Gastroesophageal sphincter (tissue), 3 donors: ENCODE measurements around the gene DNAJC25.

Experiments
- POLR2A ChIP-seq, 2 donors: fragments of 450-650 bp; IDR thresholded peaks; one replicate each; pipeline ENCODE4 v1.6.1; 2017; ENCODE audit warnings: antibody characterized with exemption in 2 of 2, mild to moderate bottlenecking in 2 of 2, moderate library complexity in 1 of 2
- TF ChIP-seq, protein P1 (sequence below), 4 experiments: fragments of 200-600 bp in 2 of 4; fragments of 450-650 bp in 2 of 4; sonication (generic) in 1 of 4; IDR thresholded peaks; one replicate each; pipeline ENCODE4 v1.5.1; 2017 to 2019; ENCODE audit warnings: antibody characterized with exemption in 4 of 4, mild to moderate bottlenecking in 2 of 4, moderate library complexity in 2 of 4

DNA sequence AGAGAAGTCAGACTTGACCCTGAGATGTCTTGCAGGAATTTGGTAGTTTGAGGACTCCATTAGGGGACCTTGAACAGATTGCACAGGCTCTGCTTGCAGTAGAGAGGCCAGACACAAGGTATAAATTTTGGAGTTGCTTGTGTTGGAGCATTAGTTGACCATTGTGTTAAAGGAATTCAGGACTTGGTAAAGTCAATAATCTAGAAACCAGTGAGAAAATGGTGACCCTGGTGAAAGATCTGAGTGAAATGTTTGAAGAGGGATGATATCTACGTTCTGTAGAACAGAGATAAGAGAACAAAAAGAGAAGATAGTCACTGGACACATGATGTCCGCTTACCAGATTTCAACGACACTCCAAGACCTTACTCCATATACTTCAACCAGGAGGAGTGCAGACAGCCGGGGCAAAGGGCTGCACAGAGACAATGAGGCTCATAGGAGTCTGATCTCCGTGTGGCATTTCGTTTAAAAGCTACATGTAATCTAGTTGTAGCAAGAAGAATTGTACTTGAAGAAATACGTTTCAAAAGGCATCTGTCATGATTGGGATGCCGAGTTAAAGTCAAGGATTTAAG lies 13.2 kb downstream of the DNAJC25 start:
- no peak for TF ChIP-seq POLR2A (IDR thresholded peaks at IDR 0.05)
- TF ChIP-seq, protein P1, sequence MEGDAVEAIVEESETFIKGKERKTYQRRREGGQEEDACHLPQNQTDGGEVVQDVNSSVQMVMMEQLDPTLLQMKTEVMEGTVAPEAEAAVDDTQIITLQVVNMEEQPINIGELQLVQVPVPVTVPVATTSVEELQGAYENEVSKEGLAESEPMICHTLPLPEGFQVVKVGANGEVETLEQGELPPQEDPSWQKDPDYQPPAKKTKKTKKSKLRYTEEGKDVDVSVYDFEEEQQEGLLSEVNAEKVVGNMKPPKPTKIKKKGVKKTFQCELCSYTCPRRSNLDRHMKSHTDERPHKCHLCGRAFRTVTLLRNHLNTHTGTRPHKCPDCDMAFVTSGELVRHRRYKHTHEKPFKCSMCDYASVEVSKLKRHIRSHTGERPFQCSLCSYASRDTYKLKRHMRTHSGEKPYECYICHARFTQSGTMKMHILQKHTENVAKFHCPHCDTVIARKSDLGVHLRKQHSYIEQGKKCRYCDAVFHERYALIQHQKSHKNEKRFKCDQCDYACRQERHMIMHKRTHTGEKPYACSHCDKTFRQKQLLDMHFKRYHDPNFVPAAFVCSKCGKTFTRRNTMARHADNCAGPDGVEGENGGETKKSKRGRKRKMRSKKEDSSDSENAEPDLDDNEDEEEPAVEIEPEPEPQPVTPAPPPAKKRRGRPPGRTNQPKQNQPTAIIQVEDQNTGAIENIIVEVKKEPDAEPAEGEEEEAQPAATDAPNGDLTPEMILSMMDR (IDR thresholded peaks at IDR 0.05): no peak
